HFFc6 (cell line): ENCODE data around the gene KIF26B. TPM values are rescaled to one million over a fixed set of nuclear protein-coding genes. Genes with fewer than 3 reads are reported as not detected.
"Not testable (repeated sequence)": the region's sequence is repeated elsewhere in the genome, so short reads cannot be mapped to it uniquely, and the experiment has no call there.

Source experiments
- DNase-seq: peaks from one replicate; pipeline ENCODE4 v3.0.0-alpha.2; 2018
- H3K27ac Mint-ChIP-seq: 2 replicates; pipeline ENCODE4 v1.8.0; 2020; ENCODE audit warnings: mild to moderate bottlenecking, mixed read lengths
- H3K27me3 Mint-ChIP-seq: 2 replicates; pipeline ENCODE4 v1.8.0; 2021; ENCODE audit warnings: mild to moderate bottlenecking, moderate library complexity, mixed read lengths; ENCODE audit not compliant: insufficient read depth
- H3K36me3 Mint-ChIP-seq: 2 replicates; pipeline ENCODE4 v1.8.0; 2021; ENCODE audit warnings: low read depth, mixed read lengths
- H3K4me1 Mint-ChIP-seq: 2 replicates; pipeline ENCODE4 v1.8.0; 2020; ENCODE audit warnings: low read depth, mixed read lengths
- H3K4me3 Mint-ChIP-seq: 2 replicates; pipeline ENCODE4 v1.8.0; 2020; ENCODE audit warnings: mild to moderate bottlenecking, moderate library complexity, mixed read lengths
- H3K9me3 Mint-ChIP-seq: 2 replicates; pipeline ENCODE4 v1.8.0; 2020; ENCODE audit warnings: mild to moderate bottlenecking, mixed read lengths
- total RNA-seq, 6 experiments: library from RNA; stranded (reverse); fragmentation: NEBNext Ultra II Directional; extraction: Animal tissue kit (Norgen Biotek cat#: 25700); gene quantifications; 2 replicates in 1 of 6; 3 replicates in 5 of 6; pipeline ENCODE4 v1.2.3, GENCODE V29; 2021
- TF ChIP-seq, protein P1 (sequence below): fragments of 200-600 bp; sonication (generic); IDR thresholded peaks from 2 replicates; pipeline ENCODE4 v1.5.0; 2021; ENCODE audit warnings: antibody characterized with exemption, mild to moderate bottlenecking

Gene KIF26B
- total RNA-seq, 6 experiments from 2014 or later = 4.6 to 7.5 (median 5.5) TPM

GRCh38 chr1:245694753-245695195 is 540.0 kb downstream of the KIF26B start:
- H3K9me3 Mint-ChIP-seq = no peaks in the 10 kb centered on the region
- H3K27ac Mint-ChIP-seq = no peak overlapping the region
- H3K27me3 Mint-ChIP-seq = no peaks in the 10 kb centered on the region
- TF ChIP-seq, protein P1, sequence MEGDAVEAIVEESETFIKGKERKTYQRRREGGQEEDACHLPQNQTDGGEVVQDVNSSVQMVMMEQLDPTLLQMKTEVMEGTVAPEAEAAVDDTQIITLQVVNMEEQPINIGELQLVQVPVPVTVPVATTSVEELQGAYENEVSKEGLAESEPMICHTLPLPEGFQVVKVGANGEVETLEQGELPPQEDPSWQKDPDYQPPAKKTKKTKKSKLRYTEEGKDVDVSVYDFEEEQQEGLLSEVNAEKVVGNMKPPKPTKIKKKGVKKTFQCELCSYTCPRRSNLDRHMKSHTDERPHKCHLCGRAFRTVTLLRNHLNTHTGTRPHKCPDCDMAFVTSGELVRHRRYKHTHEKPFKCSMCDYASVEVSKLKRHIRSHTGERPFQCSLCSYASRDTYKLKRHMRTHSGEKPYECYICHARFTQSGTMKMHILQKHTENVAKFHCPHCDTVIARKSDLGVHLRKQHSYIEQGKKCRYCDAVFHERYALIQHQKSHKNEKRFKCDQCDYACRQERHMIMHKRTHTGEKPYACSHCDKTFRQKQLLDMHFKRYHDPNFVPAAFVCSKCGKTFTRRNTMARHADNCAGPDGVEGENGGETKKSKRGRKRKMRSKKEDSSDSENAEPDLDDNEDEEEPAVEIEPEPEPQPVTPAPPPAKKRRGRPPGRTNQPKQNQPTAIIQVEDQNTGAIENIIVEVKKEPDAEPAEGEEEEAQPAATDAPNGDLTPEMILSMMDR = no peak
- H3K4me3 Mint-ChIP-seq = no peak overlapping the region
- no peaks in the 10 kb centered on the region for H3K36me3 Mint-ChIP-seq
- H3K4me1 Mint-ChIP-seq = no peaks in the 10 kb centered on the region
- DNase-seq = no peak

DNA sequence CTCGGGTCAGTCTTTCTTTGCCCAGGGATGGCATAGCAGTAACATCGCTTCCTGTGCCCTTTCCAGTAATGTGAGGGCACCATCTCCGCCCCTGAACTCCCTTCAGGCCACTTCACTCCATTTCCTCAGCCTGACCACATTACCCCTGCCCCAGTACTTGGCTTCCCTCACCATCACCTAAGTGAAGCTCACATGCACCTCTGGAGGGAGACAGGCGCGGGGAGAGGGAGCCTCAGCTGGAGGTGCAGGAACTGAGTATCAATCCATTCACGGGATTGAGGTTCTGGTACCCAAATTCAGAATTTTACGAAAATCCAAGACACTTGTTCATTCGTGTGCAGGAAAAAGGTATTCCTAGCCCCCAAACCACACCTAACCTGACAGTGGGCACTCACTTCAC is 540.4 kb downstream of the KIF26B start:
- Mint-ChIP-seq H3K9me3 (no peaks in the 10 kb centered on the region), H3K27me3 (no peaks in the 10 kb centered on the region; the same call in 1 of the 2 replicates), H3K4me1 (no peaks in the 10 kb centered on the region), H3K27ac (no peak overlapping the region), H3K36me3 (no peaks in the 10 kb centered on the region), H3K4me3 (no peak overlapping the region)
- DNase-seq = no peak
- TF ChIP-seq, protein P1 = no peak

DNA sequence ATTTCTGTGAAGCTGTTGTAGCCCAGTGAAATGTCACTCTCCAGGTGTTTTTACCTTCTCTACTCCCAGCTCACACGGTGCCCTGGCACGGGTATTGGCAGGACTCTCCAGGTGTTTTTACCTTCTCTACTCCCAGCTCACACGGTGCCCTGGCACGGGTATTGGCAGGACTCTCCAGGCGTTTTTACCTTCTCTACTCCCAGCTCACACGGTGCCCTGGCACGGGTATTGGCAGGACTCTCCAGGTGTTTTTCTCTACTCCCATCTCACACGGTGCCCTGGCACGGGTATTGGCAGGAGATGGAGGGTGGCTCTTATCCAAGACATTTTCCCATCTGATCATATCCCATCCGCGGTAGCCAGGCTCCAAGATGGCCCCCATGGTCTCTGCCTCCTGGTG is 540.9 kb downstream of the KIF26B start:
- H3K27me3 Mint-ChIP-seq, H3K27ac Mint-ChIP-seq, H3K4me1 Mint-ChIP-seq, H3K9me3 Mint-ChIP-seq, H3K36me3 Mint-ChIP-seq, H3K4me3 Mint-ChIP-seq, DNase-seq: not testable (repeated sequence)

DNA sequence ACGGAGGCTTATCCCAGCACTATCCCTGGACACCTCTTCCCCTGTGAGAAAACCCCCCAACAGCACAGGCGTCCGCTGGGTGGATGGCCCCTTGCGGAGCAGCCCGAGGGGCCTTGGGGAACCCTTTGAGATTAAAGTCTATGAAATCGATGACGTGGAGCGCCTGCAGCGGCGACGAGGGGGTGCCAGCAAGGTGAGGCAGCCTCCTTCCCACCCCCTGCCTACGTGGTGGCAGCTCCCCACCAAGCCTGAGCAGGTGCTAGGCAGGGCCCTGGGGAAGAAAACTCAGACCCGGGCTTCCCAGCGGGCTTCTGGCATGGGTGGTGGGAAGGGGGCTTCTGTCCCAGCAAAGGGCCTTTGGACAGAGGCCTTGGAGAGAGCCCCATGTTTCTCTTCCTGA is 543.3 kb downstream of the KIF26B start:
- Mint-ChIP-seq H3K4me3 (no peak overlapping the region), H3K4me1 (no peaks in the 10 kb centered on the region), H3K27me3 (peaks cover under 1% of the 10 kb centered on the region; the same call in 1 of the 2 replicates), H3K36me3 (peaks cover 5% of the 10 kb centered on the region; the same call in 1 of the 2 replicates), H3K9me3 (no peaks in the 10 kb centered on the region), H3K27ac (no peak overlapping the region)
- TF ChIP-seq, protein P1 = no peak
- no peak for DNase-seq

- no peaks in the 10 kb centered on the region for H3K4me1 Mint-ChIP-seq
- no peak overlapping the region for H3K27ac Mint-ChIP-seq
- H3K9me3 Mint-ChIP-seq = no peaks in the 10 kb centered on the region
- H3K27me3 Mint-ChIP-seq = peaks cover 2% of the 10 kb centered on the region; the same call in 1 of the 2 replicates
- TF ChIP-seq, protein P1 = no peak
- H3K36me3 Mint-ChIP-seq = peaks cover 5% of the 10 kb centered on the region; the same call in 1 of the 2 replicates
- no peak overlapping the region for H3K4me3 Mint-ChIP-seq
- no peak for DNase-seq
These were observed 544.1 kb downstream of the KIF26B start for GRCh38 chr1:245698860-245699259.

DNA sequence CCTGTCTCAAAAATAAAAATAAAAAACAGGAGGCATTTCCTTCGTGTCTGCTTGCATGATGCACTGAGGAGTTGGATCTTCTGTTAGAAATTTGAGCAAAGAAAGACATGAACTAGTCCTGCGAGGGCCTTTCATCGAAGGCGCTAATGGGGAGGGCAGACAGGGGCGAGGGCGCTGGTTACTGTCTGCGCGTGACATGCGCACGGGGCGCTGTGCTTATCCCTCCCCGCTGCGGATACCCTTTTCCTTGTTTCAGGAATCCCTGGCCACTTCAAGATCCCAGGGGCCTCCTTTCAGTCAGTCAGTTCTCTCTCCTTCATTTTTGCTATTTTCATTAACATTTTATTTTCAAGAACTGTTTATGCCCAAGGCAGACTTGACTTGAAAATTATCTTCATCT is 545.8 kb downstream of the KIF26B start:
- H3K4me3 Mint-ChIP-seq = no peak overlapping the region
- no peak for DNase-seq

More for the DNA sequence above, 545.8 kb downstream of the KIF26B start:
- peaks cover 15% of the 10 kb centered on the region; the same call in 1 of the 2 replicates for H3K36me3 Mint-ChIP-seq
- TF ChIP-seq, protein P1 = no peak
- no peaks in the 10 kb centered on the region for H3K9me3 Mint-ChIP-seq
- H3K4me1 Mint-ChIP-seq = peaks cover 13% of the 10 kb centered on the region
- no peak overlapping the region for H3K27ac Mint-ChIP-seq
- peaks cover 2% of the 10 kb centered on the region; the same call in 1 of the 2 replicates for H3K27me3 Mint-ChIP-seq
